Spleen (tissue), 11 donors: ENCODE measurements around the gene TAOK2. TPM values are rescaled to one million over a fixed set of nuclear protein-coding genes. Genes with fewer than 3 reads are reported as not detected.

ENCODE experiments used
- DNase-seq: peaks from one replicate; pipeline ENCODE4 v3.0.0-alpha.2; 2020
- H3K27ac ChIP-seq, 8 donors: fragments of 200-600 bp; sonication (generic) in 7 of 8; 1 replicate in 4 of 8; 2 replicates in 4 of 8; pipeline versions ENCODE4 v1.5.0 to v1.8.0; 2016 to 2021; ENCODE audit warnings: inconsistent platforms in 4 of 8, mild to moderate bottlenecking in 4 of 8, moderate library complexity in 1 of 8
- H3K27me3 ChIP-seq, 7 donors: fragments of 200-600 bp; sonication (generic) in 6 of 7; replicated peaks in 1 of 7; 1 replicate in 4 of 7; 2 replicates in 3 of 7; pipeline versions ENCODE4 v1.5.0 to v1.8.0; 2016 to 2021; ENCODE audit warnings: inconsistent platforms in 3 of 7, mild to moderate bottlenecking in 1 of 7
- H3K36me3 ChIP-seq, 6 donors: fragments of 200-600 bp; sonication (generic) in 5 of 6; 1 replicate in 4 of 6; 2 replicates in 2 of 6; pipeline versions ENCODE4 v1.5.0 to v1.8.0; 2016 to 2021; ENCODE audit warnings: inconsistent platforms in 2 of 6
- H3K4me1 ChIP-seq, 6 donors: fragments of 200-600 bp; sonication (generic) in 5 of 6; 1 replicate in 3 of 6; 2 replicates in 3 of 6; pipeline versions ENCODE4 v1.5.0 to v1.8.0; 2016 to 2021; ENCODE audit warnings: inconsistent platforms in 3 of 6
- H3K4me3 ChIP-seq, 8 donors: fragments of 200-600 bp; sonication (generic) in 7 of 8; 1 replicate in 4 of 8; 2 replicates in 4 of 8; pipeline versions ENCODE4 v1.5.0 to v1.8.0; 2016 to 2021; ENCODE audit warnings: inconsistent platforms in 4 of 8, mild to moderate bottlenecking in 4 of 8, moderate library complexity in 2 of 8
- H3K9me3 ChIP-seq, 8 donors: fragments of 200-600 bp; sonication (generic) in 7 of 8; 1 replicate in 4 of 8; 2 replicates in 4 of 8; pipeline versions ENCODE4 v1.5.0 to v1.8.0; 2016 to 2021; ENCODE audit warnings: inconsistent platforms in 4 of 8
- POLR2A ChIP-seq, 3 donors: fragments of 450-650 bp; IDR thresholded peaks; one replicate each; pipeline ENCODE4 v1.5.1; 2017; ENCODE audit warnings: antibody characterized with exemption in 3 of 3, mild to moderate bottlenecking in 1 of 3
- POLR2AphosphoS5 ChIP-seq, 3 donors: sonication (generic); formaldehyde crosslinking; IDR thresholded peaks; one replicate each; pipeline ENCODE4 v1.5.1; 2017; ENCODE audit warnings: antibody characterized with exemption in 3 of 3
- WGBS, 5 donors: extraction: QIAGEN DNeasy Blood & Tissue Kit in 3 of 5; methylation state at CpG; one replicate each; pipeline versions ENCODE4 v1.1.5 to v1.1.7; 2013 to 2018; 5-methylcytosine and 5-hydroxymethylcytosine counted together
- intact Hi-C: fragments of 100-400 bp; cut with DNase I; formaldehyde crosslinking; loops from one replicate; pipeline ENCODE4 v1.15.0; 2023; ENCODE audit warnings: low total_unique reads
- polyA plus RNA-seq, 3 donors: library from polyadenylated mRNA; stranded (reverse); fragments of 200-250 nt; gene quantifications; one replicate each; pipeline ENCODE4 v1.2.1, GENCODE V29; 2013
- total RNA-seq, 7 donors: library from RNA; depleted of rRNA in 3 of 7; stranded (reverse); fragments of >200 nt in 3 of 7; fragmentation: NEBNext Ultra II Directional in 4 of 7; extraction: Animal tissue kit (Norgen Biotek cat#: 25700) in 4 of 7; gene quantifications; one replicate each; pipeline versions ENCODE4 v1.1.0 to v1.2.1, GENCODE V29; 2016 to 2021
- TF ChIP-seq, protein P1 (sequence below), 11 experiments: fragments of 200-600 bp in 7 of 11; fragments of 450-650 bp in 4 of 11; sonication (generic) in 4 of 11; IDR thresholded peaks in 8 of 11; conservative IDR thresholded peaks in 3 of 11; 1 replicate in 7 of 11; 2 replicates in 4 of 11; pipeline versions ENCODE4 v1.4.0 to v1.8.0; 2016 to 2021; ENCODE audit warnings: antibody characterized with exemption in 11 of 11, inconsistent platforms in 4 of 11, mild to moderate bottlenecking in 1 of 11
- donor health status: healthy with polysubstance abuse.
- donor health status: DM: no; HTN: no; CAD: no; lungs with moderate emphysema.
- donor health status: DM: no; HTN: no; CAD: no.
- donor health status: Bipolar disorder and iron deficiency.
- donor health status: healthy.
- donor health status: DM: no; HTN: no; CAD: no.
- donor health status: DM: yes; HTN: yes; CAD: no.

The TAOK2 gene
- total and polyA plus RNA-seq, 10 donors = 13.2 to 96.5 (median 71.6) TPM

DNA sequence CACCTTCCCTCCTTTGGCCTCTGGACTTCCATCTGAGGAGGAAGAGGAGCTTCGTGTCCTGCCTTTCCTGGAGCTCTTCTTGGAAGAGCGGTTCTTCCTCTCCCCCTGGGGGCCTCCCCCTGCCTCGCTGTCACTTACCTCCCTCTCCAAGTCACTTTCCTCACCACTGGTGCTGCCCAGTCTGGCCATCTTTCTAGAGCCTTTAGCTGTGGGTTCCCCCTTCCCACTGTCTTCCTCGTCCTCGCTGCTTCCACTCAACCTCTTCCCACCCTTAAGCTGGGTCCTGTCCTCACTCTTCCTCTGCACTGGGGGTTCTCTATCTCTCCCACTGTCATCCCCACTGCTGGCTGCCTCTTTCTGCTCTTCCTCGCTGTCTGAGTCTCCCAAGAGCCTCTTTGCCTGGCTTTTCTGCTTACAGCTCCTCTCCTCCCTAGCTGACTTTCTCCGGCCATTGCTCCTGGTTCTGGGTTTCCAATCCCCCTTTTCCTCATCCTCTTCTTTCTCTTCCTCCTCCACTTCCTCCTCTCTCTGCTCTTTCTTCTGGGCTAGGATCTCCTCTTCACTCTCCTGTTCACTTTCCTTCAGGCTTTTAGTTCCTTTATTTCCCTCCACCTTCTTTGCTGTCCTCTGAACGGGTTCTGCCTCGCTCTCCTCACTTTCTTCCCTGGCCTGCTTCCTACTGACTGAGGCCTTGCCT, 20.4 kb downstream of the TAOK2 start:
- no peak for DNase-seq
- Histone ChIP-seq H3K4me1 (peaks cover 18 to 46% (median 33%) of the 10 kb centered on the region in 6 donors), H3K4me3 (peak overlapping the region in 4 of 8 donors; percentile 80 to 96 (median 91)), H3K27ac (peak overlapping the region in 6 of 8 donors; percentile 87 to 97 (median 95)), H3K36me3 (peaks cover 4 to 68% (median 45%) of the 10 kb centered on the region in 6 donors), H3K9me3 (no peaks in the 10 kb centered on the region), H3K27me3 (no peaks in the 10 kb centered on the region)
- WGBS, 5 donors = 73 to 86% (median 80%) methylated on average over 9 of the region's 9 CpGs
- TF ChIP-seq POLR2A (IDR thresholded peaks at IDR 0.05) (no peak), POLR2AphosphoS5 (IDR thresholded peaks at IDR 0.05) (no peak)
- TF ChIP-seq, protein P1, sequence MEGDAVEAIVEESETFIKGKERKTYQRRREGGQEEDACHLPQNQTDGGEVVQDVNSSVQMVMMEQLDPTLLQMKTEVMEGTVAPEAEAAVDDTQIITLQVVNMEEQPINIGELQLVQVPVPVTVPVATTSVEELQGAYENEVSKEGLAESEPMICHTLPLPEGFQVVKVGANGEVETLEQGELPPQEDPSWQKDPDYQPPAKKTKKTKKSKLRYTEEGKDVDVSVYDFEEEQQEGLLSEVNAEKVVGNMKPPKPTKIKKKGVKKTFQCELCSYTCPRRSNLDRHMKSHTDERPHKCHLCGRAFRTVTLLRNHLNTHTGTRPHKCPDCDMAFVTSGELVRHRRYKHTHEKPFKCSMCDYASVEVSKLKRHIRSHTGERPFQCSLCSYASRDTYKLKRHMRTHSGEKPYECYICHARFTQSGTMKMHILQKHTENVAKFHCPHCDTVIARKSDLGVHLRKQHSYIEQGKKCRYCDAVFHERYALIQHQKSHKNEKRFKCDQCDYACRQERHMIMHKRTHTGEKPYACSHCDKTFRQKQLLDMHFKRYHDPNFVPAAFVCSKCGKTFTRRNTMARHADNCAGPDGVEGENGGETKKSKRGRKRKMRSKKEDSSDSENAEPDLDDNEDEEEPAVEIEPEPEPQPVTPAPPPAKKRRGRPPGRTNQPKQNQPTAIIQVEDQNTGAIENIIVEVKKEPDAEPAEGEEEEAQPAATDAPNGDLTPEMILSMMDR (IDR thresholded peaks at IDR 0.05 in 8 of 11, conservative IDR thresholded peaks at IDR 0.05 in 3 of 11) = no peak
- intact Hi-C loops = loop anchor here (2.0 kb wide), 1 partner anchor 19 kb away; no protein-coding TSS in a partner anchor

DNA sequence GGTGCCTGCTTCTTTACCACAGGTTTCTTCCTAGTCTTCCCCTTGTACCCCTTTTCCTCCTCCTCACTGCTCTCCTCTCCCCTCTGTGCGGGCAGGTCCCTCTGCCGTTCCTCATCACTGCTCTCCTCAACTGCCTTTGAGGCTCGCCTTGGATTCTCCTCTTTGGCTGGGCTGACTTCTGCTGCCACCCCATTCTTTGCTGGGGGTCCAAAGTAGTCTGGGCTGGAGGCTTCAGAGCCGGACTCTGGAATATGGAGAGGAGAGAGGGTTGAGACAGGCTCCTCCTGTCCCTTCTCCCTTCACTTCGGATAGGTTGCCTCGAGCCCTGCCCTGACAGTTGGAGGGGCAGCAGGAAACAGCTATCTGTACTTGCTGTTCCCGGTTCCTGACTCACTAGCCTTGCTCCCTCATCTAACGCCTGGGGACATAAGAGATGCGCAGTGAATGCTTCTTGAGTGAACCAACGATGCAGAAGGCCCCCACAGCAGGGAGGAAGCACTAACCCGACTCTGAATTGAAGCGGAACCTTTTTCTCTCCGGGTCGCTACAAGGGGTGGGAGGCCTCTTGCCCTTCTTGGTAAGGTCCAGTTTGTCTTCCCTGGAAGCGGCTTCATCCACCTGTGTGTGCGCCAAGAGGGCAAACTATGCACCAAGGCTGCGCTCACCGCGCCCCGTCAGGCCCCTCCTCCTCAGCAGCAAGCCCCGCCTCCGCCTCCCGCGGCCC, 21.1 kb downstream of the TAOK2 start:
- DNase-seq = peak; percentile 72
- Histone ChIP-seq H3K9me3 (no peaks in the 10 kb centered on the region), H3K36me3 (peaks cover 4 to 68% (median 38%) of the 10 kb centered on the region in 6 donors), H3K27me3 (no peaks in the 10 kb centered on the region), H3K4me3 (peak overlapping the region; percentile 57 to 99 (median 84)), H3K27ac (peak overlapping the region; percentile 78 to 97 (median 94)), H3K4me1 (peaks cover 18 to 46% (median 33%) of the 10 kb centered on the region in 6 donors)
- TF ChIP-seq, protein P1 (IDR thresholded peaks at IDR 0.05 in 8 of 11, conservative IDR thresholded peaks at IDR 0.05 in 3 of 11) = no peak
- TF ChIP-seq POLR2A (IDR thresholded peaks at IDR 0.05) (no peak), POLR2AphosphoS5 (IDR thresholded peaks at IDR 0.05) (no peak)
- intact Hi-C loops = loop anchor here (2.0 kb wide), 1 partner anchor 20 kb away; no protein-coding TSS in a partner anchor
- 11 to 18% (median 12%) methylated on average over 20 to 24 of the region's 24 CpGs for WGBS, 5 donors

DNA sequence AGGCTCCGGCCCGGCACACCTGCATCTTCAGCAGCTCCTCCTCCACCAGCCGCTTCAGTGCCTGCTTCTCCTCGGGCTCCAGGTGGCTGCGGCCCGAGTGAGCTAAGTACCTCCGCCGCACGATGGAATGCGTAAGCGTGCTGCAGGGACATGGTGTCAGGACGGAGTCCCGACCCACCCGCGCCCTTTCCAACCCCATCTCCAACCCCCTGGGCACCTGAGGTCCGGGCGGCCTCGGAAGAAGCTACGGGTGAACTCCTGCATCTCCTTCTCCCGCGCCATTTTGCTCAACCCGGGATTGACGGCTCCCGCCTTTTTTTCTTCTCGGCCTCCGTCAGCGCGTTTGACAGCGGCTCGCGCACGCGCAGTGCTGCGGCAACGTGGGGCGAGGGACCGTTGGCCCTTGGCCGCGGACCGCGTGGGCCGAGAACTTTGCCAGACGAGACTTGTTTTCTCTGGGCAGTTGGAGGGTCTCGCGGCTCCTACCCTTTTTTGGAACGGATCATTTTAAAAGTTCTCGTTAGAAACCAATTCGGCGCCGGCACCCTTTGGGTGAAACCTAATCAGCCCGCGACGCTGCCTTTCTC, 21.7 kb downstream of the TAOK2 start, which contains the start of gene HIRIP3:
Gene HIRIP3, minus strand, starts transcription at position 294 of the 587 bp plus-strand sequence. Its CDS starts 12 bp downstream, at position 282.
- peak; percentile 95 for DNase-seq
- Histone ChIP-seq H3K27me3 (no peaks in the 10 kb centered on the region), H3K4me3 (peak within 1 kb of the TSS; percentile 57 to 99 (median 84)), H3K36me3 (peaks cover 4 to 68% (median 33%) of the 10 kb centered on the region in 6 donors), H3K9me3 (no peaks in the 10 kb centered on the region), H3K27ac (peak within 1 kb of the TSS; percentile 78 to 97 (median 94)), H3K4me1 (peaks cover 18 to 46% (median 33%) of the 10 kb centered on the region in 6 donors)
- peak; percentile 85 to 87 (median 85) for TF ChIP-seq POLR2AphosphoS5 (IDR thresholded peaks at IDR 0.05)
- TF ChIP-seq, protein P1 (IDR thresholded peaks at IDR 0.05 in 8 of 11, conservative IDR thresholded peaks at IDR 0.05 in 3 of 11) = no peak
- TF ChIP-seq POLR2A (IDR thresholded peaks at IDR 0.05) = peak in 1 of 3 donors; percentile 37
- WGBS, 5 donors = 0 to 1% (median 0%) methylated on average over 41 to 53 of the region's 53 CpGs
- intact Hi-C loops = loop anchor here (2.0 kb wide), 1 partner anchor 21 kb away; no protein-coding TSS in a partner anchor
